ENCODE measurements around the gene PANX3.

DNA sequence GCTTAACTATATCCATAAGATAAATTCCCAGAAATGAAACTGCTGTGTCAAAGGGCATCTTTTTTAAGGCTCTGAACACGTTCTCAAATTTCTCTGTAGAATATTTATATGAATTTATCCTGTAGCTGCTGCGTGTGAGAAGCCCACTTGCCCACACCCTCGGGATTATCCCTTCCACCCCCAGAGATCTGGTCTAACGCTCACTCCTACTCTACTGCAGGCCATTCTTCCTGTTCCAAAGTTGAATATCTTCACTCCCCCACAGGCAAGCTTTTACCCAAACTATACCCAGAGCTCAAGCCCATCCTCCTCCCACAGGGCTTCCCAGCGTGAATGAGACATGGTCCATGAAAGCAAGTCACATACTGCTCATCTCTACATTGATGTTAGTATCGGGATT, 37.4 kb downstream of the PANX3 start:
- no peak for TF ChIP-seq POLR2A (IDR thresholded peaks at IDR 0.05)
- TF ChIP-seq CTCF (IDR thresholded peaks at IDR 0.05): no peak

Measured in ovary (tissue), 3 donors.